Gastrocnemius medialis (tissue), 4 donors: Measurements from ENCODE around the gene MED17.

Experiments used
- POLR2A ChIP-seq, 2 donors: fragments of 450-650 bp; IDR thresholded peaks; one replicate each; pipeline ENCODE4 v1.6.1; 2017; ENCODE audit warnings: antibody characterized with exemption in 2 of 2, mild to moderate bottlenecking in 2 of 2, moderate library complexity in 2 of 2
- TF ChIP-seq, protein P1 (sequence below), 5 experiments: fragments of 450-650 bp in 3 of 5; fragments of 200-600 bp in 2 of 5; sonication (generic) in 2 of 5; IDR thresholded peaks in 4 of 5; conservative IDR thresholded peaks in 1 of 5; 1 replicate in 4 of 5; 2 replicates in 1 of 5; pipeline ENCODE4 v1.5.1; 2016 to 2019; ENCODE audit warnings: antibody characterized with exemption in 5 of 5, mild to moderate bottlenecking in 3 of 5, moderate library complexity in 3 of 5

DNA sequence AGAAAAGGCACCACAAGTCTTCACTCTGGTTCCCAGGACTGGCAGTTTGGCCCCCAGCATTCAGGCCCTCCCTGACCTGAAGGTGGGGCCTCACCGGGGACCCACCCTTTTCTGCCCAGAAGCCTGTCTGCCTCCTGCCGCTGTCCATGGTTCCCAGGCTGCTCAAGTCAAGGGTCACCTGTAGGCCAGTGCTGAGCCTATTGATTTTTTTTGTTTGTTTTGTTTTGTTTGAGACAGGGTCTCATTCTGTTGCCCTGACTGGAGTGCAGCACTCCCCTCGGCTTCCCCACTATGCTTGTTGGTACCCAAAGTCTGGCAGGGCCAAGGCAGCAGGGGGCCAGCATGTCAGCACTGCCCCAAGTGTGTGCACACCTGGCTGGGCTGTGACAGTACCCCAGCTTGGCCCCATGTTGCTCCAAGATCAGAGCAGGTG, 11.0 kb upstream of the MED17 start:
- TF ChIP-seq, protein P1, sequence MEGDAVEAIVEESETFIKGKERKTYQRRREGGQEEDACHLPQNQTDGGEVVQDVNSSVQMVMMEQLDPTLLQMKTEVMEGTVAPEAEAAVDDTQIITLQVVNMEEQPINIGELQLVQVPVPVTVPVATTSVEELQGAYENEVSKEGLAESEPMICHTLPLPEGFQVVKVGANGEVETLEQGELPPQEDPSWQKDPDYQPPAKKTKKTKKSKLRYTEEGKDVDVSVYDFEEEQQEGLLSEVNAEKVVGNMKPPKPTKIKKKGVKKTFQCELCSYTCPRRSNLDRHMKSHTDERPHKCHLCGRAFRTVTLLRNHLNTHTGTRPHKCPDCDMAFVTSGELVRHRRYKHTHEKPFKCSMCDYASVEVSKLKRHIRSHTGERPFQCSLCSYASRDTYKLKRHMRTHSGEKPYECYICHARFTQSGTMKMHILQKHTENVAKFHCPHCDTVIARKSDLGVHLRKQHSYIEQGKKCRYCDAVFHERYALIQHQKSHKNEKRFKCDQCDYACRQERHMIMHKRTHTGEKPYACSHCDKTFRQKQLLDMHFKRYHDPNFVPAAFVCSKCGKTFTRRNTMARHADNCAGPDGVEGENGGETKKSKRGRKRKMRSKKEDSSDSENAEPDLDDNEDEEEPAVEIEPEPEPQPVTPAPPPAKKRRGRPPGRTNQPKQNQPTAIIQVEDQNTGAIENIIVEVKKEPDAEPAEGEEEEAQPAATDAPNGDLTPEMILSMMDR (IDR thresholded peaks at IDR 0.05 in 4 of 5, conservative IDR thresholded peaks at IDR 0.05 in 1 of 5), result no peak
- TF ChIP-seq POLR2A (IDR thresholded peaks at IDR 0.05), result no peak
